ENCODE measurements around the gene HK1. TPM values are rescaled to one million over a fixed set of nuclear protein-coding genes. Genes with fewer than 3 reads are reported as not detected.

Gene HK1
- total and polyA plus RNA-seq, 2 of the 13 experiments (the other 11 are each of a cell fraction or from before 2014, with no cell fraction given): 0.29 to 1.5 TPM

- TF ChIP-seq, protein P1, sequence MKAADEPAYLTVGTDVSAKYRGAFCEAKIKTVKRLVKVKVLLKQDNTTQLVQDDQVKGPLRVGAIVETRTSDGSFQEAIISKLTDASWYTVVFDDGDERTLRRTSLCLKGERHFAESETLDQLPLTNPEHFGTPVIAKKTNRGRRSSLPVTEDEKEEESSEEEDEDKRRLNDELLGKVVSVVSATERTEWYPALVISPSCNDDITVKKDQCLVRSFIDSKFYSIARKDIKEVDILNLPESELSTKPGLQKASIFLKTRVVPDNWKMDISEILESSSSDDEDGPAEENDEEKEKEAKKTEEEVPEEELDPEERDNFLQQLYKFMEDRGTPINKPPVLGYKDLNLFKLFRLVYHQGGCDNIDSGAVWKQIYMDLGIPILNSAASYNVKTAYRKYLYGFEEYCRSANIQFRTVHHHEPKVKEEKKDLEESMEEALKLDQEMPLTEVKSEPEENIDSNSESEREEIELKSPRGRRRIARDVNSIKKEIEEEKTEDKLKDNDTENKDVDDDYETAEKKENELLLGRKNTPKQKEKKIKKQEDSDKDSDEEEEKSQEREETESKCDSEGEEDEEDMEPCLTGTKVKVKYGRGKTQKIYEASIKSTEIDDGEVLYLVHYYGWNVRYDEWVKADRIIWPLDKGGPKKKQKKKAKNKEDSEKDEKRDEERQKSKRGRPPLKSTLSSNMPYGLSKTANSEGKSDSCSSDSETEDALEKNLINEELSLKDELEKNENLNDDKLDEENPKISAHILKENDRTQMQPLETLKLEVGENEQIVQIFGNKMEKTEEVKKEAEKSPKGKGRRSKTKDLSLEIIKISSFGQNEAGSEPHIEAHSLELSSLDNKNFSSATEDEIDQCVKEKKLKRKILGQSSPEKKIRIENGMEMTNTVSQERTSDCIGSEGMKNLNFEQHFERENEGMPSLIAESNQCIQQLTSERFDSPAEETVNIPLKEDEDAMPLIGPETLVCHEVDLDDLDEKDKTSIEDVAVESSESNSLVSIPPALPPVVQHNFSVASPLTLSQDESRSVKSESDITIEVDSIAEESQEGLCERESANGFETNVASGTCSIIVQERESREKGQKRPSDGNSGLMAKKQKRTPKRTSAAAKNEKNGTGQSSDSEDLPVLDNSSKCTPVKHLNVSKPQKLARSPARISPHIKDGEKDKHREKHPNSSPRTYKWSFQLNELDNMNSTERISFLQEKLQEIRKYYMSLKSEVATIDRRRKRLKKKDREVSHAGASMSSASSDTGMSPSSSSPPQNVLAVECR (CRISPR knock-in tag; IDR thresholded peaks at IDR 0.05; ENCODE audit: borderline replicate concordance): no peak
- TF ChIP-seq TCF7 (IDR thresholded peaks at IDR 0.05; ENCODE audit: low read depth): no peak
Measured at GRCh38 chr10:69409968-69410367, 131.7 kb downstream of the HK1 start (continued).

GRCh38 chr10:69410487-69410886 lies 132.2 kb downstream of the HK1 start:
- Histone ChIP-seq H4K20me1 (ENCODE audit: insufficient read depth, low read length) (no peaks in the 10 kb centered on the region), H3K4me3 (replicated peaks in 1 of 3; ENCODE audit: insufficient read depth in 1 of 3, low read depth in 2 of 3, low read length in 3 of 3) (no peak overlapping the region), H3K79me2 (ENCODE audit: insufficient read depth, low read length) (no peaks in the 10 kb centered on the region), H3K36me3 (replicated peaks in 1 of 2; ENCODE audit: control insufficient read depth in 1 of 2, insufficient read depth in 2 of 2, low read length in 2 of 2) (no peaks in the 10 kb centered on the region), H3K9me3 (ENCODE audit: low read length) (no peaks in the 10 kb centered on the region), H3K27me3 (ENCODE audit: control insufficient read depth in 1 of 2, insufficient read depth in 2 of 2, low read length in 2 of 2) (0 out of 5 replicates have a peak, but pooled peaks cover 0 to 4% of the 10 kb centered on the region in 2 experiments), H3K4me2 (ENCODE audit: low read depth, low read length) (no peak overlapping the region), H3K4me1 (ENCODE audit: insufficient read depth, low read length) (peaks cover 13% of the 10 kb centered on the region), H2AFZ (ENCODE audit: low read length) (no peak overlapping the region), H3K27ac (ENCODE audit: extremely low read length, insufficient read depth, low read length) (no peak overlapping the region), H3K9ac (ENCODE audit: insufficient read depth, low read depth, low read length) (no peak overlapping the region)
- in situ Hi-C loops (cut with HindIII; ENCODE audit: extremely low pct_ligation_motif_present, low pct_unique_long_range_greater_than_20kb) (no loop called here), intact Hi-C loops (cut with micrococcal nuclease; ENCODE audit: unreplicated experiment) (no loop called here)
- ATAC-seq (no peak), FAIRE-seq (no peak), DNase-seq (ENCODE audit: low spot score) (no peak)
- 75% methylated on average over 9 of the region's 10 CpGs for WGBS (ENCODE audit: low lambda C conversion rate)
- ChIA-PET POLR2A (no interaction called here), CTCF (ENCODE audit: low intra/inter-chr PET ratio, low total read pairs) (no interaction called here)
- no TSS peak for BruUV-seq (replicated peaks)
- TF ChIP-seq, protein P2, sequence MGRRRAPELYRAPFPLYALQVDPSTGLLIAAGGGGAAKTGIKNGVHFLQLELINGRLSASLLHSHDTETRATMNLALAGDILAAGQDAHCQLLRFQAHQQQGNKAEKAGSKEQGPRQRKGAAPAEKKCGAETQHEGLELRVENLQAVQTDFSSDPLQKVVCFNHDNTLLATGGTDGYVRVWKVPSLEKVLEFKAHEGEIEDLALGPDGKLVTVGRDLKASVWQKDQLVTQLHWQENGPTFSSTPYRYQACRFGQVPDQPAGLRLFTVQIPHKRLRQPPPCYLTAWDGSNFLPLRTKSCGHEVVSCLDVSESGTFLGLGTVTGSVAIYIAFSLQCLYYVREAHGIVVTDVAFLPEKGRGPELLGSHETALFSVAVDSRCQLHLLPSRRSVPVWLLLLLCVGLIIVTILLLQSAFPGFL (CRISPR knock-in tag; IDR thresholded peaks at IDR 0.05): no peak
- TF ChIP-seq, protein P3, sequence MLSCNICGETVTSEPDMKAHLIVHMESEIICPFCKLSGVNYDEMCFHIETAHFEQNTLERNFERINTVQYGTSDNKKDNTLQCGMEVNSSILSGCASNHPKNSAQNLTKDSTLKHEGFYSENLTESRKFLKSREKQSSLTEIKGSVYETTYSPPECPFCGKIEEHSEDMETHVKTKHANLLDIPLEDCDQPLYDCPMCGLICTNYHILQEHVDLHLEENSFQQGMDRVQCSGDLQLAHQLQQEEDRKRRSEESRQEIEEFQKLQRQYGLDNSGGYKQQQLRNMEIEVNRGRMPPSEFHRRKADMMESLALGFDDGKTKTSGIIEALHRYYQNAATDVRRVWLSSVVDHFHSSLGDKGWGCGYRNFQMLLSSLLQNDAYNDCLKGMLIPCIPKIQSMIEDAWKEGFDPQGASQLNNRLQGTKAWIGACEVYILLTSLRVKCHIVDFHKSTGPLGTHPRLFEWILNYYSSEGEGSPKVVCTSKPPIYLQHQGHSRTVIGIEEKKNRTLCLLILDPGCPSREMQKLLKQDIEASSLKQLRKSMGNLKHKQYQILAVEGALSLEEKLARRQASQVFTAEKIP (CRISPR knock-in tag; IDR thresholded peaks at IDR 0.05; ENCODE audit: borderline replicate concordance): no peak
- TF ChIP-seq, protein P4, sequence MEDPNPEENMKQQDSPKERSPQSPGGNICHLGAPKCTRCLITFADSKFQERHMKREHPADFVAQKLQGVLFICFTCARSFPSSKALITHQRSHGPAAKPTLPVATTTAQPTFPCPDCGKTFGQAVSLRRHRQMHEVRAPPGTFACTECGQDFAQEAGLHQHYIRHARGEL (CRISPR knock-in tag; IDR thresholded peaks at IDR 0.05): no peak
- TF ChIP-seq ZNF784 (CRISPR knock-in tag; IDR thresholded peaks at IDR 0.05; ENCODE audit: borderline replicate concordance): no peak
- TF ChIP-seq ISL2 (CRISPR knock-in tag; IDR thresholded peaks at IDR 0.05): no peak
- TF ChIP-seq CREBL2 (CRISPR knock-in tag; IDR thresholded peaks at IDR 0.05; ENCODE audit: borderline replicate concordance): no peak
- no peak for TF ChIP-seq NFATC3 (CRISPR knock-in tag; IDR thresholded peaks at IDR 0.05)

All from HepG2 (cell line).